Activated CD4-positive, alpha-beta T cell treated with anti-CD3 and anti-CD28 coated beads, Interleukin-10, Interleukin-2, amounts not matched to agents 100 ng/mL and 50 ng/mL, durations not matched to agents 16 hours and 8 hours (primary cell): Measurements from ENCODE around the gene C1QTNF1.
A peak's percentile ranks its signal among the peaks of the same experiment; 100 is the strongest.

Source experiments
- DNase-seq: peaks from one replicate; pipeline ENCODE4 v3.0.0-alpha.2; 2020

Gene C1QTNF1, protein sequence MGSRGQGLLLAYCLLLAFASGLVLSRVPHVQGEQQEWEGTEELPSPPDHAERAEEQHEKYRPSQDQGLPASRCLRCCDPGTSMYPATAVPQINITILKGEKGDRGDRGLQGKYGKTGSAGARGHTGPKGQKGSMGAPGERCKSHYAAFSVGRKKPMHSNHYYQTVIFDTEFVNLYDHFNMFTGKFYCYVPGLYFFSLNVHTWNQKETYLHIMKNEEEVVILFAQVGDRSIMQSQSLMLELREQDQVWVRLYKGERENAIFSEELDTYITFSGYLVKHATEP

DNA sequence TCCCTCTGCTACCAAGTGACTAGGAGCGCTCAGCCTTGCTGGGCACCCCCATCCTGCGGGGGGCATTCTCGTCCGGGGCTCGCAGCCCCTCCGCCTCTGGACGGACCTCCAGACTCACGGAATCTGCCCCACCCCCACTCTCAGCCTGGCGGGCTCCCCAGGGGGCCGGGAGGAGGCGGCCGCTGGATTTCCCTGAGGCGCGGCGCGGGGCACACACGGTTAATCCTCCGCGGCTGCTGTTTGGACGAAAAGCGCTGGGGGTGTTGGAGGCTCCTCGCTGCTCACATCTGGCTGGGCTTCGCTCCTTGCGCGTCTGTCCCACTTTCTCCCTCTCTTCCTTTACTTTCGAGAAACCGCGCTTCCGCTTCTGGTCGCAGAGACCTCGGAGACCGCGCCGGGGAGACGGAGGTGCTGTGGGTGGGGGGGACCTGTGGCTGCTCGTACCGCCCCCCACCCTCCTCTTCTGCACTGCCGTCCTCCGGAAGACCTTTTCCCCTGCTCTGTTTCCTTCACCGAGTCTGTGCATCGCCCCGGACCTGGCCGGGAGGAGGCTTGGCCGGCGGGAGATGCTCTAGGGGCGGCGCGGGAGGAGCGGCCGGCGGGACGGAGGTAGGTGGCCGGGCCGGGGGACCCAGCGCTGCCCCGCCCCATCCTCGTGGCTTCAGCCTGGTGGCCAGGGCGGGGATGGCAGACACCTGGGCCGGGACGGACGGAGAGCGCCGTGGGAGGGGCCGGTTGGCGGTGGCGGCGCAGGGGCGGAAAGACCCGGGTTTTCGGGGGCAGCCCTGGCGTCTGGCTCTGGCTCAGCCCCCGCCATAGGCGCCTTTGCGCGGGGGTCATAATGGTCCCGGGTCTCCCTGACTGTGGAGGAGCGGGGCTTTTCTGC is at the start of gene C1QTNF1:
Gene C1QTNF1 (plus strand): TSS at position 284 of the 886 bp plus-strand sequence. CDS start 19,800 bp downstream, outside the sequence.
- no peak for DNase-seq

DNA sequence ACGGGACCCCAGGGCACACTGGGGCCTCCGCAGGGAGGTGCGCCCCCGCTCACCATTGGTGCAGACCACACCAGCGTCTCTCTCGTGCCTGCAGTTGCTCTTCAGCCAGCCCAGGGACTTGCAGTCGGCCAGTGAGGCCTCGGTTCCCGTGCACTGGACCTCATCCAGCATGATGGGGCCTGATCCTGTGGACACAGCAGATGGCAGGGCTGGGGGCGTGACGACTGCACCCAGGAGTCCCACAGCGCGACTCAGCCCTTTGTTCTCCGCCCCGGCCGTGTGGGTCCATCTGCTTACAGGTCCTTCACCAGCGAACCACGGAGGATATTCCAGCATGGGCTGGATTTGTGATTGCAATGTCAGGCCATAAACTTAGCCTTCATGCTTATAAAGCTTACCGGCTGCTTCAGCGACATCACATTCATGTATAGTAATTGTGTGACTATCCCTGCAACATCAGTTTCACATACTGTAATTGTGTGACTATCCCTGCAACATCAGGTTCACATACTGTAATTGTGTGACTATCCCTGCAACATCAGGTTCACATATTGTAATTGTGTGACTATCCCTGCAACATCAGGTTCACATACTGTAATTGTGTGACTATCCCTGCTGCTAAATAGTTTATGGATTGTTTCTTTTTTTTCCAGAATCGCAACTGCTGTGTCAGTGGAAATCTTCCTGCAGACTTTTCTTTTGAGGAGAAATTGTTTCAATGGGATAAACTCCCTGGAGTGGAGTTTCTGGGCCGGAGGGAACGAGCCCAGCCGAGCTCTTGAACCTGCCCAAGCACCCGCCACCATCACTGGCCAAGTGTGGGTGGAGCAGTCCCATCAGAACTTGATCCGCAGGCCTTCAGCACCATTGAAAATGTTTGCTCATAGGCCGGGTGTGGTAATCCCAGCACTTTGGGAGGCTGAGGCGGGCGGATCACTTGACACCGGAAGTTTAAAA is 49.1 kb upstream of the C1QTNF1 start:
- peak; percentile 51 for DNase-seq

DNA sequence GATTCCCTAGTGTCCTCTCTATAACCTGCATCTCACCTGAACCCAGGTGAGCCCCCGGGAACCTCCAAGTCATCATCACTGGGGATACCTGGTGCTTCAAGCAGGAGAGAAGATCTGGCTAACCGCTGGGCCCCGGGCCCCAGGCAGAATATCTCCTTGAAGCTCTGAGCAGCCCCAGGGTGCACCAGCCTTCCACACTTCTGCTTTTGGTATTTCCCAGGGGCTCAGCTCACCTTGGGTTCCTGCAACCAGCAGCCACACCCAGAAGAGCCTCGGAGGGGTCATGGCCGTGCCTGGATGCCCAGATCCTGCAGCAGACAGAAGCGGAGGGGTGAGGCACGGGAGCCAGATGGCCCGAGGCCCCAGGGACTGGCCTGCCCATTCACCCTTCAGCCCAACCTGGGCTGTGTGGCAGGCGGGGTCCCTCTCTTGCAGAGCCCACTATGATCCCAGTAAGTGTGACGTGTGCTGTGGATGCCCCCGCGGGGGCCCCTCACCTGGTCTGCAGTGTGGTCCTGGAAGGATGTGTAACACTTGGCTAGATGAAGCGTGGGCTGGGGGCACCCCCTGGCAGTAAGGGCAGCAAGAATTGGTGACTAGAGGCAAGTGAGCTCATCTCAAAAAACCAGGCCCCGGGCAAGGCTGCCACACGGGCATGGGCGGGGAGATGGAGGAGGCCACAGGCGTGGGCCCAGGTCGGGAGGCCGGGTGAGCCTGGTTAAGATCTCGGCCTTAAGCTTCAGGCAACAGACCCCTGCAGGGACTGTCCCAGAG is 46.9 kb upstream of the C1QTNF1 start:
- no peak for DNase-seq

DNA sequence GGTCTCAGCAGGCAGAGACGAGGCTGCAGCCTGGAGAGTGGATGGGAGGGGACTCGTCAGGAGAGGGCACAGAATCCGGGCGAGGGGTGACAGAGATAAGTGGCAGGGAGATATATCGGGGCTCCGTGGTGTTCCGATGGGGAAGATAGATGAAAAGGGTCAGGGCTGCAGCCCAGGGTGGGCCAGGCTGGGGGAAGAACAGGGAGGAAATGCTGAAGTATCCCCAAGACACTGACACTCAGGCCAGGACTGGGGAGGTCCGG is 46.4 kb upstream of the C1QTNF1 start:
- DNase-seq, result no peak

DNA sequence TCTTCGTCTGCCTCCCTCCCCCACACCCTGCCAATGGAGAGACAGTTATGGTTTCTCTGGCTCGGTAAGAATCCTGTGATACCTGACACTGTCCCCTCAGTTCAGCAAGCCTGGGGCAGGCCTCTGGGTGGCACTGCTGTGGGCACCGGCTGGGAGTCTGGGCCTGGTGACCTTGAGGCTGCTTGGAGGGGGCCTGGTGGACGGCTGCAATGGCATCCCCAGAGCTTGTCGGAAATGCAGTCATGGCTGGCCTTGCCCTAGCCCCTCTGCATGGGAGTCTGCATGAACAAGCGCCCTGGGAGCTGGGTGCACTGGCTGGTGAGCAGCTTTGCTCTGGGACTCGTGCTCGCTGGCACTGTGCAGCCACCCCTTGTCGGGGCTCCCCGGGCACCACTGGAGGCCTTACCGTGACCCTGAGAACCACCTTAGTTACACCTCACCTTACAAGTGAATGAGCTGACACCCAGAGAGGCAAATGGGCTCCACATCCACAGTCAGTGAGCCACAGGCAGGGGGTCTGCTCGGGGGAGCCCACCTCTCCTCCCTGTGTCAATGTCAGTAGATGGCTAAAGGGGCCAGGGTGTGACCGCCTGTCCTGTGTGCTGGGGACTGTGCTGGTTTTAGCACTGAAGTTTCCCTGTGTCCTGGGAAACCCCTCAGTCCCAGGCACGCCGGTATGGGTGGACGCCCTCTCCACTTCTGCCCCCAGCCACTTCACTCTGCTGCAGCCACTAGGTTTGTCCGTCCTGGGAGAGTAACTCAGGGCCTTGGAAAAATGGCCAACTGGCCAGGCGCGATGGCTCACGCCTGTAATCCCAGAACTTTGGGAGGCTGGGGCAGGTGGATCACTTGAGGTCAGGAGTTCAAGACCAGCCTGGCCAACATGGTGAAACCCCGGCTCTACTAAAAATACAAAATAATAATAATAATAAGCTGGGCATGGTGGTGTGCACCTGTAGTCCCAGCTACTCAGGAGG is 45.7 kb upstream of the C1QTNF1 start:
- no peak for DNase-seq

DNA sequence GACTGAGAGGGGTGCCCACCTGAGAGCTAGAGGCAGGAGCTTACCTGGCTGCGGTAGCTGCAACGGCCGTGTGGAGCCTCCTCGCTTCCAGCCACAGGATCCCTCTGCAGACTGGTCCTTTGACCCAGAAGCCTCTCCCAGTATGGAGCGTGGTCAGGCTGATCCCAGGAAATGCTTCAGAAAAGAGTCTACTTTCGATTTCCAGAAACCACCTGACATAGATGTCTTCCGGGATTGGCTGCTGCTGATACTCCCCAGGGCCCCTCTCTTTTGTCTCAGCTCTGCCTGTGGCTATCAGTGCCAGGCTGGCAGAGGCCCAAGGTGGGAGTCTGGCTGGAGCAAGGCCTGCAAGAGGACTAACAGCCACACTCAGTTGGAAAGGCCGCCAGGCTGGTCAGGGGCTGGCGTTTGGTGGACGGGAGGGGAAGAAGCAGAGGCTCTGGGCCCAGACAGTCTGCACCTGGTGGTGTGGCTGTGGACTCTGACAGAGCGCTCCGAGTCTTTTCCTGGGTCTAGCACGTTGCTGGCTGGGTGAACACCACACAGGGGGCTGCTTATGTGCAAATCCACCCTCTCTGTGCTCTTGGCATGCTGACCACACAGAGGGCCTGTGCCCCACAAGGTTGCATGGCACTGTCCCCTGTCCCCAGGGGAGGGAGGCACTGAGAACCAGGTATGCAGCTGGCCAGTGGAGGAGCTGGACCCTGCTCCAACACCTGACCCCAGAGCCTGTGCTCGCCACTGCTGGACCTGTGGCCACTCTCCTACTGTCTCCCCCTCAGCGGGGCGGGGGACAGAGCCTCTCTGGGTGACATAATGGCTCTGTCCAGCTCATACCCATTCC is 44.0 kb upstream of the C1QTNF1 start, which contains the start of gene LGALS3BP:
Gene LGALS3BP (minus strand): TSS at position 144 of the 844 bp plus-strand sequence. CDS start 2,732 bp downstream, outside the sequence.
- DNase-seq, result peak; percentile 39

DNA sequence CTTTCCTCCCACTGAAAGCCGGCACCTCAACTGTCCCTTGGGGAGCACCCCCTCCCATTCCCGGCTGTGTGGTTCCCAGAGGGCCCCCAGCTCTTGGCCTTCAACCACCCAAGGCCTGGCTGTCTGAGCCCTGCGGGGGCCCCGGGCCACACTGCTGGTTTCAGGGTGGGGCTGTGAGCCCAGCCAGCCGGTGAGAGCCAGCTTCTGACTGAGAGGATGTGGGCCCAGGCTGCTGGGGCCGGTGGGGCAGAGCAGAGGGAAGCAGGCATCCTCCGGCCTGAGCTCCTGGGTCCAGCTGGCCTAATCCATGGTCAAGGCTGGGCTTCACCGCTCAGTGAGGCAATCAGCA is 43.4 kb upstream of the C1QTNF1 start:
- no peak for DNase-seq

DNA sequence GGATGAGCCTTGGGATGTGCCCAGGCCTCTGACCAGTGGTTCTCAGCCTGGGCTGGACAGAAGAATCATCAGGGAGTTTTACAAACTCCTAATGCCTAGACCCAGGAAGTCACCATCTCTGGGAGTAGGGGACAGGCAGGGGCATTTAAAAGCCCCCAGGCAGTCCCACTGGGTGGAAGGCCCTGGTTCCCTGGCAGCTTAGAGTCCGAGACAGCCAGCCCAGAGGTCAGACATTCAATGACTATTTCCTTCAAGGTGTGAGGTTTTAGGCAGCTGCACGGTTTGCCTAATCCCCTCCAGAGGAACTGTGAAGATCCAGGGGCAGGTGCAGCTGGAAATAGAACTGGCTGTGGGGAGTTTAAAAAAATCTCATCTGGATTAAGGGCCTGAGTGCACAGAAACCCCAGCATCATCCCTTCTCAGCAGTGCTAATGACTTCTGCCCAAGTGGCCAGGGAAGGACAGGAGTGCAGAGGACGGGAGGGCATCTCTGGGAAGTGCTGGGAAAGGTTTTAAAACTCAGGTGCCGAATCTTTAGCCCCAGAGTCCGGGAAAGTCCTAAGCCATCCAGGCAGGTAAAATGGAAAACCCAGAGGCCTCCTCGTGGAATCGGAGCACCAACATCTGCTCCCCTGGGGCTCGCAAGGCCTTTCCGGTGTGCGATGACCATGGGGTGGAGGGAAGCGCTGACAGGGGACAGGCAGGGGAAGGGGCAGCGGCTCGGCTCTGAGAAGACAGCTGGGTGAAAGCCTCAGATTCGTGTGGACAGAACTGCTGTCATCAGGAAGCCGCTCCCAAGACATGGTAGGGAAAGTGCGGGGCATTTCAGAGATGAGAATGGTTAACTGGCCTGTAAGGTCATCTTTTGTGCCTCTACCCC is 42.7 kb upstream of the C1QTNF1 start:
- no peak for DNase-seq

DNA sequence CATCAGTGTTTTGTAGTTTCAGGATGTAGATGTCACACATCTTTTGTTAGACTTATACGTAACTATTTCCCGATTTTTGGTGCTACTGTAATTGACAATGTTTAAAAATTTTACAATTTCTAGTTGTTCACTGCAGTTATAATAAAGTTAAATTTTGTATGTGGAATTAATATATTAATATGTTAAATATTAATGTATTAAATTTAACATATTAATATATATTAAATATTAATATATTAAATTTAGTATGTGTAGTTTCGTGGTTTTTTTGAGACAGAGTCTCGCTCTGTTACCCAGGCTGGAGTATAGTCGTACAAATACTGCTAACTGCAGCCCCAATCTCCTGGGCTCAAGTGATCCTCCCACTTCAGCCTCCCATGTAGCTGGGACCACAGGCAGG is 38.6 kb upstream of the C1QTNF1 start:
- no peak for DNase-seq

DNA sequence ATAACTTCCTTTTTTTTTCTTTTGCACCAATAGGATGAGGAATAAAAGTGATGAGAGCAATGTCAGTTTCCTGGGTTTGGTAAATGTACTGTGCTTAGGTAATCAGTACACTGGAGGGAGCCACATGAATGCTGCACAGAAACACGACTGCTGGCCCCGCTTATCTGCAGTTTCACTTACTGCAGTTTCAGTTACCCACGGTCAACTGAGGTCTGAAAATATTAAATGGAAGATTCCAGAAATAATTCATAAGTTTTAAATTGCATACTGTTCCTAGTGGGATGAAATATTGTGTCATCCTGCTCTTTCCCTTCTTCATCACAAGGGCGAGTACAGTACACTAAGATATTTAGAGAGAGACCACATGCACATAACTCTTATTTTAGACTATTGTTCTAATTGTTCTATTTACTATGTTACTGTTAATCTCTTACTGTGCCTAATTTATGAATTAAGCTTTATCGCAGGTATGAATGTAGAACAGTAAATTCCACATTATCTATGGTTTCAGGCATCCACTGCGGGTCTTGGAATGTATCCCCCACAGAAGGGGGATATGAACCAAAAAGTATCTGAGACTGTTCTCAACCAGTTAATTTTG is 37.8 kb upstream of the C1QTNF1 start:
- peak; percentile 26 for DNase-seq

DNA sequence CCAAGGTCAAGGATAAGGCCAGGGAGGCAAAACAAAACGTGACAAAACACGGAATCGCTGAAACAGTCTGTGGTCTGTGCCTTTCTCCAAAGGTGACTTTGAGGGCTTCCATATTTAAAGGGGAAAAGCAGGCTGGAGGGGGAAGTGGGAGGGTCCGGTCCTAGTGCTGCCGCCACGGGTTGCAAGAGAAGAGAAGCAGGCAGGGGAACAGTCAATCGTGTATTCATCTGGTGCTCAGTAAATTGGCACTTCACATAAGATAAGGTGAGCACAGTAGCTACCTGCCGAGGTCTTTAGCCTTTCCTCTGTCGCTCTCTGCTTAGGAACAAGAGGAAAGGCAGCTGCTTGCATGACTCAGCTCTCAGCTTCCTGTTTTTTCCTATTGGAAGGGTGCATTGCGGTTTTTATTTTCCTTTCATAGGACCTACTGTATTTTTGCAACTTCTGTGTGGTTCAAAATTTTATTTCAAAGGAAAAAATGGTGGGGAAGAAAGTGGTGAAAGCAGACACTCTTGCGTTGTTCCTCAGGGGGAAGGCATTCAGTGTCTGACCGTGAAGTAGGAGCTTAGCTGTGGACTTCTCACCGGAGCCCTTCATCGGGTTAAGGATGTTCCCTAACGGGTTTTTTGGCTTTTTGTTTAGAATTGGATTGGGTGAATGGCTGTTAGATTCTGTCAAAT is 37.2 kb upstream of the C1QTNF1 start:
- no peak for DNase-seq

DNA sequence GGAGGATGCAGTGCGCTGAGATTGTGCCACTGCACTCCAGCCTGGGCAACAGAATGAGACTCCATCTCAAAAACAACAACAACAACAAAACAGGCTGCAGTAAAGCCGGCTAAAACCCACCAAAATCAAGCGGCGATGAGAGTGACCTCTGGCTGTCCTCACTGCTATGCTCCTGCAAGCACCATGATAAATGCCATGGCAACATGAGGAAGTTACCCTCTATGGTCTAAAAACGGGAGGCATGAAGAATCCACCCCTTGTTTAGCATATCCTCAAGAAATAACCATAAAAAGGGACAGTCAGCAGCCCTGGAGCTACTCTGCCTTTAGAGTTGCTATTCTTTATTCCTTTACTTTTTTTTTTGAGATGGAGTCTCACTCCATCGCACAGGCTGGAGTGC is 35.8 kb upstream of the C1QTNF1 start:
- no peak for DNase-seq

DNA sequence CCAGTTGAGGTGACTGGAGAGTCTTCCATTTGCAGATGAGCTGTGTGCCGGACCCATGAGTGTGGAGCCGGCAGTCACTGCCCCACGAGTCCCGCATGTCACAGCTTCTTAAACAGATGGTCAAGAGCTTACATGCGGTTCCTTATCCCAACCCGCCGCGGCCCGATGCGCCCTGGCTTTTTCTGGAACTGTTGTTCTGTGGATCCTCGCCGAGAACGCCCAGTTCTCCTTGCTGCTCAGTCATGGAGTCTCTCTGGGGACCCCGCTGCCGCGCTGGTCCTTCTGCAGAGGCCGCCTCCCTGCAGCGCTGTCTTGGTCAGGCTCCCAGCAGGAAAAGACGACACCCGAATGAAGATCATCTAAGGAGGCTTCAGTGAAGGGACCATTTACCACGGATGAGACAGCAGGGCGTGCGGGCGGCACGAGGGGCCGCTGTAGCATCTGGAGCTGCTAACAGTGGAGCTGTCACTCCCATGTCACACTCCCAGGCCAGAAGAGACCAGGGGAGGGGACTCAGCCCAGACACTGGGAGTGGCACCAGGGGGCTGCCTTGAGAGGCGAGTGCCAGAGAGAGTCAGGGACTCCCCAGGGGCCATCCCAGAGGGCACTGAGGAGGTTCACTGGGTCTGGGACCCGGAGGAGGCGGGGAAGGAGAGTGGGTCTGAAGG is 33.5 kb upstream of the C1QTNF1 start:
- DNase-seq, result no peak

DNA sequence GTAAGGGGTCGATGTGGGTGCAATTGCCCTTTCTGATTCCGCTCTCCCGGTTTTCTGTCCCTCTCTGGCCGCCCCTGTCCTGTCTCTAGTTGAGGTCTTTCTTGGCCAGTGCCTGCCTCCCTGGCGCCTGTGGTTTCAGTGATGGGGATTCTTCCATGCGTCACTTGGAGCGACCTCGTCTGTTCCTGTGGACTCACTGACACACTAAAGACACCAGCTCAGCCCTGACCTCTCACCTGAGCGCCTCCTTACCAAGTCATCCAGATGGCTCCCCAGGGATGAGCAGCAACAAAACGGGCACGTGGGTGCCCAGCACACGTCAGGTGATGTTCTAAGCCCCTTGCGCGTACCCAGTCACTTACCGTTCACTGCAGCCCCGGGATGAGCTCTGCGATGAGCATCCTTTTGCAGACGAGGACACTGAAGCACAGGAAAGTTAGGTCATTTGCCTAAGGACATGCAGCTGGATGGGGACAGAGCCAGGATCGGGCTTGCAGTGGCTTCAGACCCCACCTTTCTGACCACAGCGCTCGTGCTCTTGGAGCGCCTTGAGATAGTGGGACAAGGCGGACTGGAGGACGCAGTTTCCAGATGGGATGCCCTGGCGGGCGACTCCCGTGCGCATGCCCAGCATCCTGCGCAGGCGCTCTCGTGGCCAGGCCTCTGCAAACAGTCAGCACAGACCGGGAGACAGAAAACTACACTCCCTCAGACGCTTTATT is 32.8 kb upstream of the C1QTNF1 start:
- DNase-seq, result no peak

DNA sequence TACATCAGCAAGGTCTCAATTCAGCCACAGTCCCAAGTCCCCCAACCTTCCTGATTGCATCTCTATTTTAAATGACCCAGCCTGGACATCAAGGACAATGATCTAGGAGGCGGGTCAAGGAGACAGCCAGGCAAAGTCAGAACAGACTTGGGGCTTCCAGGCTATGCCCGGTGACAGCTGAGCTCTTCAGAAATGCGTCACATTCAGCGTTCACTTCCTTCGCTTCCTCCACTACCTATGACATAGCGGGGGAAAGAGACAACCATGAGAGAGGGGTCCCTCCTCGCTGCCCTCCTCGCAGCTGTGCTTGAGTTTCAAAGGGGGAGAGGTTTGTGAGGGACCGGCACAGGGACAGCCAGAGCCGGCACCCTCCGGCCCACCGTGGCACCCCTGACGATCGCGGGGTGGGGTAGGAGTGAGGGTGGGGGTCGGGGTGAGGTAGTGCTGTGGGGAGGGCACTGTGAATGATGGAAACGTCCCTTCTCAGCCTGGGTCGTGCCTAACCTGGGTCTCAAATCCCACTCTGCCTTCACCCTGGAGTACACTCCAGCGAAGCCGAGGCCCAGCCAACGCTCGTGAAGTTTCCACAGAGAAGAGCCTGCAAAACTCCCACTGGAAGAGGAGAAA is 31.9 kb upstream of the C1QTNF1 start:
- no peak for DNase-seq

DNA sequence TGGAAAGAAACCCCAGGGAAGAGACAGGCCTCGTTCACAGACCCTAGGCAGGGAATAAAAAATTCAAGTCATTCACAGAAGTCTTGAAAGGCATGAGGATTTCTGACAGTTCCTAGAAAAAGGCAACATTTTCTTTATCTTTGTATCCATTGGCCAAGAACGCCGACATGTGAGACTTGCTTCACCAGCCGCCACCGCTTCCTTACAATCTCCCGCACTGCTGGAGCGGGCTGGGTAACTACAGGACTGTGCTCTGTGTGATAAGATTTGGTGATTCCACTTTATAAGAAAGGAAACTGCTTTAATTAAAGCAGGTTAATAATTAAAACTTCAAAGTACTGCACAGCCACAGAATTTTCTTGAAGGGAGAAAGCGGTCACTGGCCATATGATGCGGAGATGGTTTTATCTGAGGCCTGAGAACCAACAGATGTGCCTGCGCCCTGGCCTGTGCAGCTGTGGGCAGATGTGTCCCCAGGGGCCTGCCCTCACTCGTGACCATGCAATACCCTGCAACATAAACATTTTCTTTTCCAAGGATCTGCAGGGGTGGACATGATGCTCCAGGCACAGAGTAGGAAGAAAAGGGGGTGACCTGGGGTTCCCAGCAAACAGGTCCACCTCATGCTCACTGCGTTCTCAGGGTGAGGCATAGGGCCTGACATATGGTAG is 31.3 kb upstream of the C1QTNF1 start:
- no peak for DNase-seq
